ENCODE measurements around the gene SRPX. TPM values are rescaled to one million over a fixed set of nuclear protein-coding genes. Genes with fewer than 3 reads are reported as not detected.

SRPX gene
- total RNA-seq, 2 donors from 2014 or later = 8.6 to 21.6 TPM

DNA sequence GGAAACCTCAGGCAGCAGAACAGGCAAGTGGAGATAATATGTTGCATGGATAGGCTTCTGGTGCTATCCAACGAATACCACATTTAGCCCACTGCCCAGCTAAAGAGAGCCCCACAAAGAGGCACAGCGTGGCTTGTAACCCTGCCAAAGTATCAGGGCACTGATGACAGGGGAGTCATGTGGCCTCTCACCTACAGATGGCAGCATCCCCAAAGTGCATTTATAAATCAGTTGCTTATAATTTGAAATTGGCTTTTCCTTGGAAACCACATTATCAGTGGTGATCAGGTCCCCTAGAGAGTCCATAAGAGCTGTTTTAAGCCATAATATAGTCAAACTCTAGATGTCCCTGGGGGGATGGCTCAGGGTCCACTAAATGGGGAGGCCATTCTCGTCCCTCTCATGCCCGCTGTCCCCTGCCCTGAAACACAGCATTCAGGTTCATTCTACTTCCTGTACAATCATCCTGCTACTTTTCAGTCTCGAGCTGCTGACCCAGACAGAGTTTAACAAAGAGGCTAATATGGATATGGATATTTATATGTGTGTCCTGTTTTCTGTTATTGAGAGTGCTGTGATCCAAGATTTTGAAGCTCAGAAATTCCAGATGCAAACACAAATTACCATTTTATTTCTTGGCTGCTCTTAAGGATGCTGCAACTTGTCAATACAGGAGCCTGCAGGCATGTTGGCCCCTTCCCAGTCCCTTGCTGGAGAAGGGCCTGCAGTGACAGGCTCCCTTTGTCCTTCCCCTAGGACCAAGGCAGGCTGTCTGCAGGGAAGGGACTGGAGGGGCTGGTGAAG, 28.5 kb downstream of the SRPX start:
- no peak overlapping the region for H3K27ac ChIP-seq
- no peaks in the 10 kb centered on the region for H3K36me3 ChIP-seq
- intact Hi-C loops (cut with DNase I) = no loop called here
- TF ChIP-seq, protein P1, sequence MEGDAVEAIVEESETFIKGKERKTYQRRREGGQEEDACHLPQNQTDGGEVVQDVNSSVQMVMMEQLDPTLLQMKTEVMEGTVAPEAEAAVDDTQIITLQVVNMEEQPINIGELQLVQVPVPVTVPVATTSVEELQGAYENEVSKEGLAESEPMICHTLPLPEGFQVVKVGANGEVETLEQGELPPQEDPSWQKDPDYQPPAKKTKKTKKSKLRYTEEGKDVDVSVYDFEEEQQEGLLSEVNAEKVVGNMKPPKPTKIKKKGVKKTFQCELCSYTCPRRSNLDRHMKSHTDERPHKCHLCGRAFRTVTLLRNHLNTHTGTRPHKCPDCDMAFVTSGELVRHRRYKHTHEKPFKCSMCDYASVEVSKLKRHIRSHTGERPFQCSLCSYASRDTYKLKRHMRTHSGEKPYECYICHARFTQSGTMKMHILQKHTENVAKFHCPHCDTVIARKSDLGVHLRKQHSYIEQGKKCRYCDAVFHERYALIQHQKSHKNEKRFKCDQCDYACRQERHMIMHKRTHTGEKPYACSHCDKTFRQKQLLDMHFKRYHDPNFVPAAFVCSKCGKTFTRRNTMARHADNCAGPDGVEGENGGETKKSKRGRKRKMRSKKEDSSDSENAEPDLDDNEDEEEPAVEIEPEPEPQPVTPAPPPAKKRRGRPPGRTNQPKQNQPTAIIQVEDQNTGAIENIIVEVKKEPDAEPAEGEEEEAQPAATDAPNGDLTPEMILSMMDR (IDR thresholded peaks at IDR 0.05) = peak in 3 of 4 experiments; percentile 25 to 41 (median 40)
- no peak for TF ChIP-seq POLR2A (IDR thresholded peaks at IDR 0.05)
- WGBS = 41% methylated on average over 5 of the region's 5 CpGs
- no peaks in the 10 kb centered on the region for H3K9me3 ChIP-seq
- no peaks in the 10 kb centered on the region for H3K27me3 ChIP-seq (replicated peaks; ENCODE audit: insufficient read depth)
- H3K4me3 ChIP-seq = no peak overlapping the region
- peak; percentile 8 for DNase-seq (ENCODE audit: low spot score)
- no peaks in the 10 kb centered on the region for H3K4me1 ChIP-seq (replicated peaks)

DNA sequence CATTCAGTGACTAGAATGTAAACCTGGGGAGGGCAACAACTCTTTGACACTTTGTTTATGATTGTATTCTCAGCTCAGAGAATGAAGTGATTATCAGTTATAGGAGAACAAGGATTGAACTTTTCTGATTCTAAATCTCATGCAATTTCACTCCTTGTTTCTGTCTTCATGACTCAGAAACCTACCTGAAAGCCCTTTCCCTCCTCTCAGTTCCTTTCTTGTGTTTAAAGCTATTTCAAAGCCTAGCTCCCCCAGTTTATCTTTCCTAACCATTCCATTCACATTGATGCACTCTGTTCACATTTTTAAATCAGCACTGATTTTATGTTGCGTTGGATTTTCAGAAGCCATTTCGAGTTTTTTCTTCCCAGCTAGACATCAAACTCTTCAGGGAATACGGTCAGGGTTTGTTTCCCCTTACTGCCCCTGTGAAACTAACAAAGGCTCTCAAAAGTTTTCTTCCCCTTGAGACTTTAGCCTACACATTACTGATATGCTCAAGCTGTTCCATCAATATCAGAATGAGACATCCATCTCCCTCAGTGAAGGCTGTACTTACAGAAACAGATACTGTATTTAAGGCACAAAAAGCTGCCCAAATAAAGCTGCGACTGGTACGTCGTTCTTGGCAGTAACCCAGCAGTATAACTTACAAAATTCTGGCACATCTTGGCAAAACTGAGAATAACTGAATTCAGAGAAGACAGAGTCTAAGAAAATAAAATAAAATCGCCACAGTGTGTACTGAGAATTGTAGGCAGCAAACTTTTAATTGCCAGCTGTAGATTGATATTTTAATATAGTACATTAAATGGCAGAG, 31.0 kb downstream of the SRPX start:
- WGBS = 44% methylated on average over 7 of the region's 7 CpGs
- no peaks in the 10 kb centered on the region for H3K27me3 ChIP-seq (replicated peaks; ENCODE audit: insufficient read depth)
- H3K27ac ChIP-seq = no peak overlapping the region
- H3K4me1 ChIP-seq (replicated peaks) = no peaks in the 10 kb centered on the region
- DNase-seq (ENCODE audit: low spot score) = no peak
- intact Hi-C loops (cut with DNase I) = no loop called here
- TF ChIP-seq, protein P1 (IDR thresholded peaks at IDR 0.05) = no peak
- no peak for TF ChIP-seq POLR2A (IDR thresholded peaks at IDR 0.05)
- TF ChIP-seq POLR2AphosphoS5 (IDR thresholded peaks at IDR 0.05) = no peak
- no peaks in the 10 kb centered on the region for H3K36me3 ChIP-seq
- H3K4me3 ChIP-seq = no peak overlapping the region
- H3K9me3 ChIP-seq = no peaks in the 10 kb centered on the region

DNA sequence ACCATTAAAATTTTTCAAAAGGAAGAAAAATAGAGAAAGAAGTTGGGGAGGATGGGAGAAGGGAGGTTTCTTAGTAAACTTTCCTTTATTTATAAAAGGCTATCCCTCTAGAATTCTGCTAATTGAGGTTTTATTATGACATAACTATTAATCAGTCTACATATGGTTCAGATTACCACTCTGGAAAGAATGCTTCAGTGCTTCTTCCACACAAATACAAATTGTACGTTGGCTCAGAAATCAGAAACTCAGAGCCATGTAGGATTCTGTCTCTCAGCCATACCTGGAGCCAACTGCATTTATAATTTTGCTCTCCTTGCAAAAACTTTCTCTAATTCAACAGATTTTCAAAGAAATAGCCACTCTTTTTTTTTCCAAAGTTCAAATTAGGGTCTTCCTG, 37.1 kb downstream of the SRPX start:
- Histone ChIP-seq H3K27ac (no peak overlapping the region), H3K4me3 (no peak overlapping the region), H3K4me1 (replicated peaks) (no peaks in the 10 kb centered on the region), H3K36me3 (no peaks in the 10 kb centered on the region), H3K9me3 (no peaks in the 10 kb centered on the region), H3K27me3 (replicated peaks; ENCODE audit: insufficient read depth) (no peaks in the 10 kb centered on the region)
- intact Hi-C loops (cut with DNase I) = no loop called here
- no peak for DNase-seq (ENCODE audit: low spot score)
- WGBS = 61% methylated on average over 1 of the region's 1 CpG
- TF ChIP-seq, protein P1 (IDR thresholded peaks at IDR 0.05) = no peak
- no peak for TF ChIP-seq POLR2A (IDR thresholded peaks at IDR 0.05)
- no peak for TF ChIP-seq POLR2AphosphoS5 (IDR thresholded peaks at IDR 0.05)

DNA sequence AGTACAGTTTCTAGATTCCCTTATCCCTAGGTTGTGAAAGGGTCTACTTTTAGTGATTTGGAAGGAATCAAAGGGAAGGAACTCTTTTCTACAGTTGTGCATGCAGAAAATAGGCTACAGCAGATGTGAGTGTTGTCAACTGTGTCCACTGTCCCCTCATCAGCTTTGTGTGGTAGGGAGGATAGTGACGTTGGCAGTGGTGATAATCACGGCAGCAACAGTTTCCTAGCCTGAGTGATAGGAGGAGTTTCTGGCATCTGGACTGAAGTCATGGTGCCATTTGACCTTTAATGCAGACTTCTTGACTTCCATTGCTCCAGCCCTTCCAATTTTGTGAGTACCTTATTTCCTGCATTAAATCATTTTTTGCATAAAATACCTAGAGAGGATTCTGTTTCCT, 39.3 kb downstream of the SRPX start:
- Histone ChIP-seq H3K27ac (no peak overlapping the region), H3K27me3 (replicated peaks; ENCODE audit: insufficient read depth) (no peaks in the 10 kb centered on the region), H3K36me3 (no peaks in the 10 kb centered on the region), H3K9me3 (no peaks in the 10 kb centered on the region), H3K4me3 (no peak overlapping the region), H3K4me1 (replicated peaks) (no peaks in the 10 kb centered on the region)
- 100% methylated on average over 1 of the region's 2 CpGs for WGBS
- TF ChIP-seq POLR2AphosphoS5 (IDR thresholded peaks at IDR 0.05) = no peak
- TF ChIP-seq, protein P1 (IDR thresholded peaks at IDR 0.05) = no peak
- TF ChIP-seq POLR2A (IDR thresholded peaks at IDR 0.05) = no peak
- DNase-seq (ENCODE audit: low spot score) = no peak
- intact Hi-C loops (cut with DNase I) = no loop called here

Measured in prostate gland (tissue), 2 donors.